ENCODE results near the gene VAPA. TPM values are rescaled to one million over a fixed set of nuclear protein-coding genes. Genes with fewer than 3 reads are reported as not detected.

VAPA gene, protein sequence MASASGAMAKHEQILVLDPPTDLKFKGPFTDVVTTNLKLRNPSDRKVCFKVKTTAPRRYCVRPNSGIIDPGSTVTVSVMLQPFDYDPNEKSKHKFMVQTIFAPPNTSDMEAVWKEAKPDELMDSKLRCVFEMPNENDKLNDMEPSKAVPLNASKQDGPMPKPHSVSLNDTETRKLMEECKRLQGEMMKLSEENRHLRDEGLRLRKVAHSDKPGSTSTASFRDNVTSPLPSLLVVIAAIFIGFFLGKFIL
- total RNA-seq (210 TPM), polyA plus RNA-seq (158 TPM)
- long read RNA-seq, donor 1, full-length matches to known transcripts = 13 of 13 reads
- long read RNA-seq, donor 1, partial matches to known transcripts = 0 of 13 reads
- long read RNA-seq, donor 1, other reads (novel, unspliced or antisense) = 0 of 13 reads
- long read RNA-seq, donor 2, full-length matches to known transcripts = 150 of 348 reads
- long read RNA-seq, donor 2, partial matches to known transcripts = 192 of 348 reads
- long read RNA-seq, donor 2, other reads (novel, unspliced or antisense) = 6 of 348 reads
- long read RNA-seq, donor 3, full-length matches to known transcripts = 114 of 230 reads
- long read RNA-seq, donor 3, partial matches to known transcripts = 109 of 230 reads
- long read RNA-seq, donor 3, other reads (novel, unspliced or antisense) = 7 of 230 reads
- long read RNA-seq, donor 4, full-length matches to known transcripts = 48 of 113 reads
- long read RNA-seq, donor 4, partial matches to known transcripts = 65 of 113 reads
- long read RNA-seq, donor 4, other reads (novel, unspliced or antisense) = 0 of 113 reads
- long read RNA-seq, donor 5, full-length matches to known transcripts = 148 of 327 reads
- long read RNA-seq, donor 5, partial matches to known transcripts = 168 of 327 reads
- long read RNA-seq, donor 5, other reads (novel, unspliced or antisense) = 11 of 327 reads
- long read RNA-seq, donor 6, full-length matches to known transcripts = 72 of 72 reads
- long read RNA-seq, donor 6, partial matches to known transcripts = 0 of 72 reads
- long read RNA-seq, donor 6, other reads (novel, unspliced or antisense) = 0 of 72 reads
- long read RNA-seq, donor 7, full-length matches to known transcripts = 101 of 210 reads
- long read RNA-seq, donor 7, partial matches to known transcripts = 100 of 210 reads
- long read RNA-seq, donor 7, other reads (novel, unspliced or antisense) = 9 of 210 reads
- long read RNA-seq, donor 8, full-length matches to known transcripts = 50 of 68 reads
- long read RNA-seq, donor 8, partial matches to known transcripts = 18 of 68 reads
- long read RNA-seq, donor 8, other reads (novel, unspliced or antisense) = 0 of 68 reads
- long read RNA-seq, donor 9, full-length matches to known transcripts = 58 of 97 reads
- long read RNA-seq, donor 9, partial matches to known transcripts = 39 of 97 reads
- long read RNA-seq, donor 9, other reads (novel, unspliced or antisense) = 0 of 97 reads
- long read RNA-seq, donor 10, full-length matches to known transcripts = 59 of 113 reads
- long read RNA-seq, donor 10, partial matches to known transcripts = 54 of 113 reads
- long read RNA-seq, donor 10, other reads (novel, unspliced or antisense) = 0 of 113 reads

- DNase-seq (ENCODE audit: low read depth in 6 of 9, low spot score in 9 of 9) = peak; percentile 93 to 99 (median 96)
- no peaks in the 10 kb centered on the region for H3K36me3 ChIP-seq (ENCODE audit: control insufficient read depth in 2 of 2, insufficient read depth in 2 of 2, low read length in 1 of 2)
- peaks cover 9 to 11% of the 10 kb centered on the region in 2 donors for H3K4me1 ChIP-seq (ENCODE audit: control insufficient read depth in 2 of 2, insufficient read depth in 2 of 2, low read length in 2 of 2)
- H3K27me3 ChIP-seq (ENCODE audit: control insufficient read depth in 2 of 2, insufficient read depth in 1 of 2, low read length in 1 of 2) = no peaks in the 10 kb centered on the region
- H3K4me3 ChIP-seq (ENCODE audit: low read length in 2 of 2) = peak within 1 kb of the TSS; percentile 82 to 96
- H3K9me3 ChIP-seq (ENCODE audit: control insufficient read depth in 2 of 2, insufficient read depth in 1 of 2, low read length in 1 of 2) = no peaks in the 10 kb centered on the region
- under 1% methylated on average over 87 of the region's 87 CpGs for WGBS
- peak within 1 kb of the TSS; percentile 98 to 99 for H3K27ac ChIP-seq (ENCODE audit: low read depth in 1 of 2, low read length in 1 of 2)
Measured at GRCh38 chr18:9913526-9914333, at the start of gene VAPA. TSS of gene VAPA (plus strand) at chr18:9914016. CDS start at chr18:9914257, 241 bp downstream.

- Histone ChIP-seq H3K4me1 (ENCODE audit: control insufficient read depth in 2 of 2, insufficient read depth in 2 of 2, low read length in 2 of 2) (peaks cover 0 to 15% of the 10 kb centered on the region in 2 donors), H3K36me3 (ENCODE audit: control insufficient read depth in 2 of 2, insufficient read depth in 2 of 2, low read length in 1 of 2) (no peaks in the 10 kb centered on the region), H3K27me3 (ENCODE audit: control insufficient read depth in 2 of 2, insufficient read depth in 1 of 2, low read length in 1 of 2) (no peaks in the 10 kb centered on the region), H3K4me3 (ENCODE audit: low read length in 2 of 2) (no peak overlapping the region), H3K9me3 (ENCODE audit: control insufficient read depth in 2 of 2, insufficient read depth in 1 of 2, low read length in 1 of 2) (peaks cover 0 to 17% of the 10 kb centered on the region in 2 donors), H3K27ac (ENCODE audit: low read depth in 1 of 2, low read length in 1 of 2) (no peak overlapping the region)
- 98% methylated on average over 7 of the region's 7 CpGs for WGBS
- DNase-seq (ENCODE audit: low read depth in 6 of 9, low spot score in 9 of 9) = no peak
Measured at GRCh38 chr18:9865764-9866490, 47.9 kb upstream of the VAPA start.

DNA sequence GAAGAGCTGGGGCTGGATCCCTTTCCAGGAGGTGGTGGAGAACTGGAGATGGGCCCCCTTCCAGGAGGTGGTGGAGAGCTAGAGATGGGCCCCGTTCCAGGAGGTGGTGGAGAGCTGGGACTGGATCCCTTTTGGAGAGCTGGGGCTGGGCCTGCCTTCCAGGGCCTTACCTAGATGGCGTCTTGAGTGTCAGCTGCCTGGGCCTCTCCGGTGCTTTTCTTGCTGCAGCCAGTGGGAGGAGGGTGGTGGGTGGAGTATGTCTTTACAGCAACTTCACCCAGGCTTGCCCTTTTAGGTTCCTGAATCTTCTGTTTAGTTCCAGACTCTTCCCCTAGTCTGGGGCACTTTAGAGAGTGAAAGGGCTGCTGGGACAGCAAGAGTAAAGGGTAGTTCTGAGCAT lies 47.2 kb upstream of the VAPA start:
- no peak for DNase-seq (ENCODE audit: low read depth in 6 of 9, low spot score in 9 of 9)
- WGBS = 97% methylated on average over 3 of the region's 3 CpGs
- Histone ChIP-seq H3K4me3 (ENCODE audit: low read length in 2 of 2) (no peak overlapping the region), H3K36me3 (ENCODE audit: control insufficient read depth in 2 of 2, insufficient read depth in 2 of 2, low read length in 1 of 2) (no peaks in the 10 kb centered on the region), H3K4me1 (ENCODE audit: control insufficient read depth in 2 of 2, insufficient read depth in 2 of 2, low read length in 2 of 2) (peaks cover 0 to 15% of the 10 kb centered on the region in 2 donors), H3K9me3 (ENCODE audit: control insufficient read depth in 2 of 2, insufficient read depth in 1 of 2, low read length in 1 of 2) (peaks cover 0 to 17% of the 10 kb centered on the region in 2 donors), H3K27me3 (ENCODE audit: control insufficient read depth in 2 of 2, insufficient read depth in 1 of 2, low read length in 1 of 2) (no peaks in the 10 kb centered on the region), H3K27ac (ENCODE audit: low read depth in 1 of 2, low read length in 1 of 2) (no peak overlapping the region)

GRCh38 chr18:9867071-9867594 lies 46.7 kb upstream of the VAPA start:
- H3K9me3 ChIP-seq (ENCODE audit: control insufficient read depth in 2 of 2, insufficient read depth in 1 of 2, low read length in 1 of 2) = peaks cover 0 to 17% of the 10 kb centered on the region in 2 donors
- no peaks in the 10 kb centered on the region for H3K36me3 ChIP-seq (ENCODE audit: control insufficient read depth in 2 of 2, insufficient read depth in 2 of 2, low read length in 1 of 2)
- H3K27ac ChIP-seq (ENCODE audit: low read depth in 1 of 2, low read length in 1 of 2) = no peak overlapping the region
- H3K27me3 ChIP-seq (ENCODE audit: control insufficient read depth in 2 of 2, insufficient read depth in 1 of 2, low read length in 1 of 2) = no peaks in the 10 kb centered on the region
- 98% methylated on average over 4 of the region's 4 CpGs for WGBS
- DNase-seq (ENCODE audit: low read depth in 6 of 9, low spot score in 9 of 9) = no peak
- H3K4me3 ChIP-seq (ENCODE audit: low read length in 2 of 2) = no peak overlapping the region
- H3K4me1 ChIP-seq (ENCODE audit: control insufficient read depth in 2 of 2, insufficient read depth in 2 of 2, low read length in 2 of 2) = peaks cover 0 to 15% of the 10 kb centered on the region in 2 donors

DNA sequence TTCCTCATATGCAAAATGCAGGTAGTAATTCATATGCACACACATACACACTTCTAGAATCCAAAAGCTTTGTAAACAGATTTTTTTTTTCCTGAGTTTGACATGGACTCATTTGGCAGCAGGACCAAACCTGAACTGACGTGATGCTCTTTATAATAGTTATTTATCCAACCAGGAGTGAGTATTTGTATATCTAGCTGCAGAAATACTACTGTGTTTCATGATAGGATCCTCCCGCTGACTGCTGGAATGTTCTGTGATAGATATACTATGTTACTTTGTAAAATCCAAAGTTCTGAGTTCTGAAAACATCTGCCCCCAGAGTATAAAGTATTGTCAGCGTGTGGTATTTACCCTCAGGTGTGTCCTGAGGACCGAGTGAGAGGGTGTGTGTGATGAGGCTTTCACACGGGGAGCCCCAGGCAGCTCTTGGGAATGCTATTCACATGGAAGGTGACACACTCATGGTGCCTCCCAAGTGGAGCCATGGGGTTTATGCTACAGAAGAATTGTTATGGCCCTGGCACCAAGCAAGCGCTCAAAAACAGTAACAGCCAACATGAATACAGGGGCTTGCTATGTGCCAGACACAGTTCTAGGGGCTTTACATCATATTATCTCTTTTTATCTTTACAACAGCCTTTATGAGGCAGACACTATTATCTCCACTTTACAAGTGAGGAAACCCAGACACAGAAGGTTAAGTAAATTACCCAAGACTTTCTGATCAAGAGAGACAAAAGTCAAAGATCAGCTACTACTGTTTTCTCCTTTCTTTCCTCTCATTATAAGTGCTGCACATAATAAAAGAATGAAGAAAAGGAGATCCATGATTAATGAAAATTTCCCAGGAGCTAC lies 44.7 kb upstream of the VAPA start:
- H3K4me1 ChIP-seq (ENCODE audit: control insufficient read depth in 2 of 2, insufficient read depth in 2 of 2, low read length in 2 of 2) = peaks cover 0 to 15% of the 10 kb centered on the region in 2 donors
- no peak overlapping the region for H3K27ac ChIP-seq (ENCODE audit: low read depth in 1 of 2, low read length in 1 of 2)
- no peak for DNase-seq (ENCODE audit: low read depth in 6 of 9, low spot score in 9 of 9)
- H3K9me3 ChIP-seq (ENCODE audit: control insufficient read depth in 2 of 2, insufficient read depth in 1 of 2, low read length in 1 of 2) = peaks cover 0 to 17% of the 10 kb centered on the region in 2 donors
- WGBS = 75% methylated on average over 6 of the region's 6 CpGs
- no peak overlapping the region for H3K4me3 ChIP-seq (ENCODE audit: low read length in 2 of 2)
- no peaks in the 10 kb centered on the region for H3K27me3 ChIP-seq (ENCODE audit: control insufficient read depth in 2 of 2, insufficient read depth in 1 of 2, low read length in 1 of 2)
- no peaks in the 10 kb centered on the region for H3K36me3 ChIP-seq (ENCODE audit: control insufficient read depth in 2 of 2, insufficient read depth in 2 of 2, low read length in 1 of 2)

GRCh38 chr18:9869715-9870430 lies 43.9 kb upstream of the VAPA start:
- no peak overlapping the region for H3K27ac ChIP-seq (ENCODE audit: low read depth in 1 of 2, low read length in 1 of 2)

More at GRCh38 chr18:9869715-9870430, 43.9 kb upstream of the VAPA start:
- H3K36me3 ChIP-seq (ENCODE audit: control insufficient read depth in 2 of 2, insufficient read depth in 2 of 2, low read length in 1 of 2) = no peaks in the 10 kb centered on the region
- no peak for DNase-seq (ENCODE audit: low read depth in 6 of 9, low spot score in 9 of 9)
- peaks cover 0 to 15% of the 10 kb centered on the region in 2 donors for H3K4me1 ChIP-seq (ENCODE audit: control insufficient read depth in 2 of 2, insufficient read depth in 2 of 2, low read length in 2 of 2)
- no peaks in the 10 kb centered on the region for H3K27me3 ChIP-seq (ENCODE audit: control insufficient read depth in 2 of 2, insufficient read depth in 1 of 2, low read length in 1 of 2)
- no peak overlapping the region for H3K4me3 ChIP-seq (ENCODE audit: low read length in 2 of 2)
- peaks cover 0 to 15% of the 10 kb centered on the region in 2 donors for H3K9me3 ChIP-seq (ENCODE audit: control insufficient read depth in 2 of 2, insufficient read depth in 1 of 2, low read length in 1 of 2)
- 83% methylated on average over 9 of the region's 9 CpGs for WGBS
